GM12801 (cell line): Measurements from ENCODE around the gene ANO1.

Experiments used
- TF ChIP-seq, protein P1 (sequence below): IDR thresholded peaks from one replicate; pipeline ENCODE4 v1.5.1; 2011; ENCODE audit warnings: control low read depth; ENCODE audit not compliant: insufficient read length; ENCODE audit errors: extremely low read depth

The ANO1 gene

GRCh38 chr11:70064008-70064725, 13.9 kb upstream of the ANO1 start:
- TF ChIP-seq, protein P1, sequence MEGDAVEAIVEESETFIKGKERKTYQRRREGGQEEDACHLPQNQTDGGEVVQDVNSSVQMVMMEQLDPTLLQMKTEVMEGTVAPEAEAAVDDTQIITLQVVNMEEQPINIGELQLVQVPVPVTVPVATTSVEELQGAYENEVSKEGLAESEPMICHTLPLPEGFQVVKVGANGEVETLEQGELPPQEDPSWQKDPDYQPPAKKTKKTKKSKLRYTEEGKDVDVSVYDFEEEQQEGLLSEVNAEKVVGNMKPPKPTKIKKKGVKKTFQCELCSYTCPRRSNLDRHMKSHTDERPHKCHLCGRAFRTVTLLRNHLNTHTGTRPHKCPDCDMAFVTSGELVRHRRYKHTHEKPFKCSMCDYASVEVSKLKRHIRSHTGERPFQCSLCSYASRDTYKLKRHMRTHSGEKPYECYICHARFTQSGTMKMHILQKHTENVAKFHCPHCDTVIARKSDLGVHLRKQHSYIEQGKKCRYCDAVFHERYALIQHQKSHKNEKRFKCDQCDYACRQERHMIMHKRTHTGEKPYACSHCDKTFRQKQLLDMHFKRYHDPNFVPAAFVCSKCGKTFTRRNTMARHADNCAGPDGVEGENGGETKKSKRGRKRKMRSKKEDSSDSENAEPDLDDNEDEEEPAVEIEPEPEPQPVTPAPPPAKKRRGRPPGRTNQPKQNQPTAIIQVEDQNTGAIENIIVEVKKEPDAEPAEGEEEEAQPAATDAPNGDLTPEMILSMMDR: no peak

GRCh38 chr11:70064726-70065317, 13.3 kb upstream of the ANO1 start:
- TF ChIP-seq, protein P1: no peak

GRCh38 chr11:70065318-70066135, 12.6 kb upstream of the ANO1 start:
- TF ChIP-seq, protein P1: no peak

- TF ChIP-seq, protein P1: no peak
These were observed 12.0 kb upstream of the ANO1 start for GRCh38 chr11:70066136-70066520.

GRCh38 chr11:70066628-70067027, 11.5 kb upstream of the ANO1 start:
- TF ChIP-seq, protein P1: no peak

GRCh38 chr11:70067036-70067435, 11.1 kb upstream of the ANO1 start:
- TF ChIP-seq, protein P1: no peak

GRCh38 chr11:70067591-70068341, 10.4 kb upstream of the ANO1 start:
- TF ChIP-seq, protein P1: no peak
